ENCODE measurements around the gene ZRANB2.

The ZRANB2 gene

DNA sequence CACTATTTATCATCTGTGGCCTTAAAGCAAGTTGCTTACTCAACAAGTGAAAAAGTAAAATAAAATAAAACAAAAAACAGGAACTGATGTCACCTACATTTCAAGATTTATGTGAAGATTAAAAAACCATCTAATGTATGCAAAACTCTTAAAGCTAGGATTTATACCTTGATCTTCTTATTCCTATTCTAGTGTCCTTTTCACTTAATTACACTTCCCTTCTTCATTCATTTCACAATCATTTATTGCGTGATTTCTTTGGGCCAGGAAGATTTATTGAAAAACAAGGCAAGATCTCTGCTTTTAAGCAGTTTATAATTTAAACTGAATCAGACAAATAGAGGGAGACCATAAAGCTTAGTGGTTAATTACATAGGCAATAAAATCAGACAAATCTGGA is 51.9 kb downstream of the ZRANB2 start:
- Histone ChIP-seq H3K27ac (ENCODE audit: low read length) (no peak overlapping the region), H3K4me1 (ENCODE audit: insufficient read depth, low read length) (no peaks in the 10 kb centered on the region), H2AFZ (ENCODE audit: low read depth, low read length) (no peak overlapping the region), H4K20me1 (ENCODE audit: insufficient read depth, low read length) (no peaks in the 10 kb centered on the region), H3K4me3 (ENCODE audit: low read depth in 1 of 2, low read length in 2 of 2) (no peak overlapping the region), H3K36me3 (ENCODE audit: insufficient read depth, low read length) (no peaks in the 10 kb centered on the region), H3K9ac (ENCODE audit: low read depth, low read length) (no peak overlapping the region), H3K27me3 (ENCODE audit: insufficient read depth, low read length, poor library complexity) (no peaks in the 10 kb centered on the region), H3K4me2 (ENCODE audit: insufficient read depth, low read length) (no peak overlapping the region), H3K79me2 (ENCODE audit: insufficient read depth, low read length) (no peaks in the 10 kb centered on the region), H3K9me3 (ENCODE audit: insufficient read depth, low read length, severe bottlenecking) (no peaks in the 10 kb centered on the region)
- no peak for ATAC-seq (ENCODE audit: insufficient read depth, low read depth)
- TF ChIP-seq EZH2 (IDR thresholded peaks at IDR 0.05; ENCODE audit: borderline replicate concordance, low read depth, low read length, severe bottlenecking) = no peak
- TF ChIP-seq, protein P1, sequence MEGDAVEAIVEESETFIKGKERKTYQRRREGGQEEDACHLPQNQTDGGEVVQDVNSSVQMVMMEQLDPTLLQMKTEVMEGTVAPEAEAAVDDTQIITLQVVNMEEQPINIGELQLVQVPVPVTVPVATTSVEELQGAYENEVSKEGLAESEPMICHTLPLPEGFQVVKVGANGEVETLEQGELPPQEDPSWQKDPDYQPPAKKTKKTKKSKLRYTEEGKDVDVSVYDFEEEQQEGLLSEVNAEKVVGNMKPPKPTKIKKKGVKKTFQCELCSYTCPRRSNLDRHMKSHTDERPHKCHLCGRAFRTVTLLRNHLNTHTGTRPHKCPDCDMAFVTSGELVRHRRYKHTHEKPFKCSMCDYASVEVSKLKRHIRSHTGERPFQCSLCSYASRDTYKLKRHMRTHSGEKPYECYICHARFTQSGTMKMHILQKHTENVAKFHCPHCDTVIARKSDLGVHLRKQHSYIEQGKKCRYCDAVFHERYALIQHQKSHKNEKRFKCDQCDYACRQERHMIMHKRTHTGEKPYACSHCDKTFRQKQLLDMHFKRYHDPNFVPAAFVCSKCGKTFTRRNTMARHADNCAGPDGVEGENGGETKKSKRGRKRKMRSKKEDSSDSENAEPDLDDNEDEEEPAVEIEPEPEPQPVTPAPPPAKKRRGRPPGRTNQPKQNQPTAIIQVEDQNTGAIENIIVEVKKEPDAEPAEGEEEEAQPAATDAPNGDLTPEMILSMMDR (IDR thresholded peaks at IDR 0.05; ENCODE audit: borderline replicate concordance, extremely low read depth, low read length, poor library complexity, severe bottlenecking) = no peak
- DNase-seq = no peak

DNA sequence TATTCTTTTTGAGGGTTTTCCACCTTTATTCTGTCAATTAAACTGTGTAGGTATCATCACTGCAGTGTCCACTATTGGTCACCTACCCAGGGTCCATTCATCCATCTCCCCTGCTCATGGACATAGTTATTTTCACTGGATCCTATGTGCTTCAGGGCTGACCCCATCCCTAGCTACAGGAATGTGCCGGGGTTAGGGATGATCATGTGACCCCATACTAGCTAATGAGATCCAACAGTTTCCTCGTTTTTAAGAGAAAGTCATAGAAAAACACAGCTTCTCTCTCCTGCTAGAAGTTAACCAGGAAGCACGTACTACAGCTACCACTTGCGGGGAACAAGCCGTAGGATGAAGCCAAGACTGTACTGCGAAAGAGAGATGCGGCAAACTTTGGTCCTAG is 52.8 kb downstream of the ZRANB2 start:
- Histone ChIP-seq H3K4me3 (ENCODE audit: low read depth in 1 of 2, low read length in 2 of 2) (no peak overlapping the region), H2AFZ (ENCODE audit: low read depth, low read length) (no peak overlapping the region), H3K27me3 (ENCODE audit: insufficient read depth, low read length, poor library complexity) (no peaks in the 10 kb centered on the region), H3K27ac (ENCODE audit: low read length) (no peak overlapping the region), H3K9me3 (ENCODE audit: insufficient read depth, low read length, severe bottlenecking) (no peaks in the 10 kb centered on the region), H3K4me1 (ENCODE audit: insufficient read depth, low read length) (no peaks in the 10 kb centered on the region), H3K9ac (ENCODE audit: low read depth, low read length) (no peak overlapping the region), H3K36me3 (ENCODE audit: insufficient read depth, low read length) (no peaks in the 10 kb centered on the region), H3K79me2 (ENCODE audit: insufficient read depth, low read length) (no peaks in the 10 kb centered on the region), H4K20me1 (ENCODE audit: insufficient read depth, low read length) (no peaks in the 10 kb centered on the region), H3K4me2 (ENCODE audit: insufficient read depth, low read length) (no peak overlapping the region)
- no peak for ATAC-seq (ENCODE audit: insufficient read depth, low read depth)
- no peak for DNase-seq
- TF ChIP-seq, protein P1 (IDR thresholded peaks at IDR 0.05; ENCODE audit: borderline replicate concordance, extremely low read depth, low read length, poor library complexity, severe bottlenecking) = no peak
- no peak for TF ChIP-seq EZH2 (IDR thresholded peaks at IDR 0.05; ENCODE audit: borderline replicate concordance, low read depth, low read length, severe bottlenecking)

DNA sequence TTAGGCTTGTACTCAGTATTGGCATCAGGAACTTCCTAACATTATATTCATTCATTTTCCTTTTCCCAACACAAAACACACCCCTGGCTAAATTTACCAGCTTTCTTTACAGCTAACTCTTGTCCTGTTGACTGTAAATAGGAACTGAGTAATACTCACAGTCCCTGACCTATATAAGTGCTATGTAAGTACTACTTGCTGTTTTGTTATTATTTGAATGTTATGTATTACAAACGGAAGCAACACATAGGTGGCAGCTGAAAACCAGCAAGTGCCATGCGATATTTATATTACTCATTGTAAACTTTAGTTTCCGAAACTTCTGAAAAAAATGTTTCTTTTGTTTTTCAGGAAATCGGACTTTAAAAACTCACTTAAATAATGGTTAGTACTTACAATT is 54.7 kb downstream of the ZRANB2 start:
- Histone ChIP-seq H3K79me2 (ENCODE audit: insufficient read depth, low read length) (no peaks in the 10 kb centered on the region), H3K27ac (ENCODE audit: low read length) (no peak overlapping the region), H3K4me3 (ENCODE audit: low read depth in 1 of 2, low read length in 2 of 2) (no peak overlapping the region), H3K4me1 (ENCODE audit: insufficient read depth, low read length) (no peaks in the 10 kb centered on the region), H2AFZ (ENCODE audit: low read depth, low read length) (no peak overlapping the region), H3K4me2 (ENCODE audit: insufficient read depth, low read length) (no peak overlapping the region), H4K20me1 (ENCODE audit: insufficient read depth, low read length) (no peaks in the 10 kb centered on the region), H3K27me3 (ENCODE audit: insufficient read depth, low read length, poor library complexity) (no peaks in the 10 kb centered on the region), H3K36me3 (ENCODE audit: insufficient read depth, low read length) (no peaks in the 10 kb centered on the region), H3K9ac (ENCODE audit: low read depth, low read length) (no peak overlapping the region), H3K9me3 (ENCODE audit: insufficient read depth, low read length, severe bottlenecking) (no peaks in the 10 kb centered on the region)
- TF ChIP-seq, protein P1 (IDR thresholded peaks at IDR 0.05; ENCODE audit: borderline replicate concordance, extremely low read depth, low read length, poor library complexity, severe bottlenecking) = no peak
- no peak for TF ChIP-seq EZH2 (IDR thresholded peaks at IDR 0.05; ENCODE audit: borderline replicate concordance, low read depth, low read length, severe bottlenecking)
- DNase-seq = no peak
- ATAC-seq (ENCODE audit: insufficient read depth, low read depth) = no peak

DNA sequence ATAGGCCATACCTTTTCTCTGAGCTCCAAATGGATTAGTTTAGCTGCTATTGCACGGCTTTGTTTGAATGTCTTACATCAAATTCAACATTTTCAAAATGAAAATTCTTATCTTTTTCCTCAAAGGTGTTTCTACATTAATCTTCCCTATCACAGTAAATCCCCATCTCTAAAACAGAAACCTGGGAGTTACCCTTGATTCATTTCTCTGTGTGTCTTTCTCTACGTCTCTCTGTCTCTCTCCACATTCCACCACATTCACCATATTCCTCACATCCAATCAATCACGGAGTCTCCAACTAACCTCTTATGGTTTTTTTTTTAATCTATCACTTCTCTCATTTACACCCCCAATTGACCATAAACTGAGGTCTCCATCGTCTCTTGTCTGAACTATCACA is 57.3 kb downstream of the ZRANB2 start:
- no peak for TF ChIP-seq EZH2 (IDR thresholded peaks at IDR 0.05; ENCODE audit: borderline replicate concordance, low read depth, low read length, severe bottlenecking)
- TF ChIP-seq, protein P1 (IDR thresholded peaks at IDR 0.05; ENCODE audit: borderline replicate concordance, extremely low read depth, low read length, poor library complexity, severe bottlenecking) = no peak
- no peak overlapping the region for H2AFZ ChIP-seq (ENCODE audit: low read depth, low read length)
- no peaks in the 10 kb centered on the region for H3K27me3 ChIP-seq (ENCODE audit: insufficient read depth, low read length, poor library complexity)
- DNase-seq (no peak), ATAC-seq (ENCODE audit: insufficient read depth, low read depth) (no peak)
- H3K4me3 ChIP-seq (ENCODE audit: low read depth in 1 of 2, low read length in 2 of 2) = no peak overlapping the region
- no peak overlapping the region for H3K27ac ChIP-seq (ENCODE audit: low read length)
- H3K9ac ChIP-seq (ENCODE audit: low read depth, low read length) = no peak overlapping the region
- H3K36me3 ChIP-seq (ENCODE audit: insufficient read depth, low read length) = no peaks in the 10 kb centered on the region
- H3K4me2 ChIP-seq (ENCODE audit: insufficient read depth, low read length) = no peak overlapping the region
- no peaks in the 10 kb centered on the region for H4K20me1 ChIP-seq (ENCODE audit: insufficient read depth, low read length)
- no peaks in the 10 kb centered on the region for H3K79me2 ChIP-seq (ENCODE audit: insufficient read depth, low read length)
- no peaks in the 10 kb centered on the region for H3K9me3 ChIP-seq (ENCODE audit: insufficient read depth, low read length, severe bottlenecking)
- H3K4me1 ChIP-seq (ENCODE audit: insufficient read depth, low read length) = no peaks in the 10 kb centered on the region
